GM18502 (cell line): Measurements from ENCODE around the gene TRAF3.
"Not testable (repeated sequence)": the region's sequence is repeated elsewhere in the genome, so short reads cannot be mapped to it uniquely, and the experiment has no call there.

Experiments
- ATAC-seq: cut with Tn5 transposase; IDR thresholded peaks from one replicate; pipeline ENCODE4 v1.9.1; 2021; ENCODE audit warnings: mild to moderate bottlenecking; ENCODE audit not compliant: unreplicated experiment, poor library complexity

The TRAF3 gene

DNA sequence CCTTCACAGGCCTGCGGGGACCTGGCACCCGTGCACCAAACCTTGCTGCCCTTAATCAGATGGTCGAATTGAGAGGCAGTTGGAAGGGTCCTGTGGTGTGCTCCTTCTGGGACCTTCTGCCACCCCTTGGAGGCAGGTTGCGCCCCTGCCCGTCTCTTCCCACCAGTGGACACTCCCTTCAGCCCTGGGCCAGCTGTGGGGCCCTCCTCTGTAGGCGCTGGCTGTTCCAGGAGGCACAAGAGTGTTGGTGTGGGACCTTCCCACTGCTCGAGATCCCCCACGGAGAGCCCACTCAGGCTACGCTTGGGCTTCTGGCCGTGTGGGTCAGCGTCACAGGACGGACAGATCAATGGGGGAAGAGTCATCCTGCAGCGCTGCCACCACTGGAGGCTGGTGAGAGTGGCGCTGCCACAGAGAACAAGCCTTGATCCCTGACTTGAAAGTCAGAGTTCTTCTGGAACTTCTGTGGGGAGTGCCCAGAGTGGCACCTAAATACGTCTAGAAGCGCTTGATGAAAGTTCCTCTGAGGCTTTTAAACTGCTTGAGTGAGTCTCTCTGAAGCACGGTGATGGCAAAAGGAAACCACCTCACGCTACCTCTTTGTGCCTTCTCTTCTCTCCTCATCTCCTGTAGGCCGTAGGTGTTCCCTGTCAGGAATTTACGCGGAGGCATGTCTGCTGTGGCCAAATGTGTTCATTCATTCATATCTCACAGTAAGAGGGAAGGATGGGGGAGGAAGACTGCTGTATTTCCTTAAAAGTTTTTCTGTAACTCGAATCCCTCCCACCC lies 48.3 kb downstream of the TRAF3 start:
- ATAC-seq: no peak

DNA sequence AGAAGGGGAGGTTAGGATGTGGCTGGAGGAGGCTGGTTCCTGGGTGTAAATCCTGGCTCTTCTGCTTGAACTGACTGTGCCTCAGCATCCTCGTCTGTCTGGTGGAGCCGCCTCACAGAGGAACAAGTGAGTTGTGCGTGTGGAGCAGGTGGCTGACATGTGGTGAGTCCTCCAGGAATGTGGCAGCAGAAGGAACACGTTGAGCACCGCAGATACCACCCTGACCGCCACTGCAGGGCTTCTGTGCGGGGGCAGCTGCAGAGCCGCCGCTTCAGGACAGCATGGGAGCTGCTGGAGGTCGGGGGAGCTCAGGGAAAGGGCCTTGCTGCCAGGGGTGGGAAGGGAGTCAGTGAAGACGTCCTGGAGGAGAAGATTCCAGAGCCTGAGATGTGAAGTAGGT lies 48.9 kb downstream of the TRAF3 start:
- no peak for ATAC-seq

DNA sequence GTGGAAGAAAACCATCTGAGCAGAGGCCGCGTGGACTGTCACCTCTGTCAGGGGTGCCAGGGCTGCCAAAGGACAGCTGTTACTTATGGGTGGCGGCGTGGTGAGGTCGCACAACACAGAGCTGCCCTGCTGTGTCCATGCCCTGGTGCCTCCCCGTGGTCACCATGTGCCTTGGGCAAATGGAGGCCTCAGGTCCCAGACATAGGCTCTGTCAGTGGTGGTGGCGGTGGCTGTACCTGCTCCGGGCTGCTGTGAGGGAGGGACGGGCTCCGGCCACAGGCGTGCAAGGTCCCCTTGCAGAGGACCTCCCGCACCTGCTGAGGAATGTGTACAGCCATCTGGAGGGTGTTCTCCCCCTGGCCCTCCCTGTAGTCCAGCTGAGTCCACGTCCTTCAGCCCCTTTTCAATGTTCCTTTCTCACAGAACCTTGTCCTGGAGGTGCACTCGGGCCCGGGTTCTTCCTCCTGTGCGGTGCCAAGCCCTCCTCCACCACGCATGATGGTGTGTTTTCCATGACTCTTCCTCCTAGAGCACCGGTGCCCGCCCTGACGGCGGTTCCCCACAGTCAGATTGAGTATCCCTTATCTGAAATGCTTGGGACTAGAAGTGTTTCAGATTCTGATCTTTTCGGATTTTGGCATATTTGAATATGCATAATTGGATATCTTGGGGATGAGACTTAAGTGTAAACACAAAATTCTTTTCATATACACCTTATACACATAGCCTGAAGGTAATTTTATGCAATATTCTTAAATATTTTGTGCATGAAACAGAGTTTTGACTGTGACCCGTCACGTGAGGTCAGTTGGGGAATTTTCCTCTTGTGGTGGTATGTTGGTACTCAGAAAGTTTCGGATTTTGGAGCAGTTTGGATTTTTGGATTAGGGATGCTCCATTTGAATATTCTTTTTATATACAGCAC lies 49.8 kb downstream of the TRAF3 start:
- no peak for ATAC-seq

DNA sequence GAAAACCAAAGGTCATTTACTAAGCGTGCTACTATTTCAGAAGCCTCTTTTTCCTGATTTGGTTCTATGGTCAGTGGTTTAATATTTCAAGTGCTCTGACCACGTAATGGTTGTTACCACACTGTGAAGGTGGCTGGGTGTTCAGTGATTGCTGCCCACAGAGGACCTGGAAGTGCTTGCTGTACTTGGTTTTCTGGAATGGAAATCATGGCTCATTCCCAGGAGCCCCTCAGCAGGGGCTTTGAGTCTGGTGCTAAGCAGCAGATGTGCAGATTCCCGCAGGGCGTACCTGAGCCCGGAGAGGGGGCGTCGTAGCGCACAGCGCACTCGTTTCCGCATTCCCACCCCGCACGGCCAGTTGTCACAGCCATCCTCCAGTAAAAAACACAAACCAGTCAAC lies 50.5 kb downstream of the TRAF3 start:
- no peak for ATAC-seq

DNA sequence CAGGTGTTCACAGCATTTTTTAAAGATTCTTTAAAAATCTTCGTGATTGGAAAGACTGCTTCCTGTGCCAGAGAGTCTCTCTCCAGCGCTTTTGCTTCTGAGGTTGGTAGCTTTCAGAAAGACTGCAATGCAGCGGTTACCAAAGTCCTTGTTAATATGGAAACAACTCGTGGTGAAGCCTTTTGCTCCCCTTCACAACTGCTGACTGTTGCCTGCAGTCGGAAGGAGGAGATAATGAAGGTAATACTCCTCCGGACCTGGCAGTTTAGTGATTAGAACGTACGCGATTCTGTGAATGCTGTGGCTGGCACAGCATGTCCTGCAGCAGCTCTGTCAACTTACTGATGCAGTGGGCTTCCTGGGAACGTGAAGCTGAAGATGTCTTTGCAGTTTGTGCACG lies 50.9 kb downstream of the TRAF3 start:
- ATAC-seq: no peak

DNA sequence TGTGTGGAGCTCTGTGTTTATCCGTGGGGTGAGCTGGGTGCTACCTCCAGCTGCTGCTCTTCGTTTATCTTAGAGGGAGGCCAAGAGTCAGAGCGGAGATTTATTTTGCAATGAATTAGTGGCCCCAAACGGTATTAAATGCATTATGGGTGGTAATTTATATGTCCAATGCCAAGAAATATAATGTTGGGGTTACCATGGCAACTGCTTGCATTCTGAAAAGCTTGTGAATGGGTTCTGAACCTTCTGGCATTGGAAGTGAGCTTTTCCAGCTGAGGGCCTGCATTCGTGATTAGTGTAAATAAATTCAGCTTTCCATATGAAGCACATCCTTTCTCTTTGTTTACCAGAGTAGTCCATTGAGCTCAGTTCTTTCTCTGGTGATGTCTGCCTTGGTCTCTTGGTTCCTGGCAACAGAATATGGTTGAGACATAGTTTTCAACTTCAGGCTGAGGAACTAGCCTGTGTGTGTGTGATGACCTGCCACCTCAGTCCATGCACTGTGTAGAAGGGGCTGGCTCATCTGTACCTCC lies 51.8 kb downstream of the TRAF3 start:
- no peak for ATAC-seq

DNA sequence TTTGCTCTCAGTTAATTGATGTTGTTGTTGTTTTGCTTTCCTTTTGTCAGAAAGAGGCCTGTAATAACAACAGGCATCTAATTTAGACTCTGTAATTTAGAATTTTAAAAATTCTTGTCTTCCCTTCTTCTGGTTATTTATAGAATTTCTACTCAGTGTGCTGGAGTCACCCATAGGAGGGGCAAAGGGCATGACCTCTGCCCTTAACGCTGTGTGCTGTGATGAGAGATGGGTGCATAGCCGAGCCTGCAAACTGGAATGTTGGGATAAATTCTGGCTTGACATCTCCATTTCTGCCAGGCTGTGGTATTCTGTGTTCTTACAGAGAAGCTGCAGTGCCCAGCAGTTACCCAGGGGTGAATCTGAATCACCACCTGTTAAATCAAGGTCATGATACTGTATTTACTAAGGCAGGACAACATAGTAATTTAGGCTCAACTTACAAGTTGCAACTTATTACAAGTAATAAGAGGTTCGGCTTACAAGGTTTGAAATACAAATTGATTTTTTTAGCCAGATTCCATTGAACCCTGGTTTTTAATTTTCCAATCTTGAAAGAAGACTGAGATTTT lies 53.3 kb downstream of the TRAF3 start:
- no peak for ATAC-seq

DNA sequence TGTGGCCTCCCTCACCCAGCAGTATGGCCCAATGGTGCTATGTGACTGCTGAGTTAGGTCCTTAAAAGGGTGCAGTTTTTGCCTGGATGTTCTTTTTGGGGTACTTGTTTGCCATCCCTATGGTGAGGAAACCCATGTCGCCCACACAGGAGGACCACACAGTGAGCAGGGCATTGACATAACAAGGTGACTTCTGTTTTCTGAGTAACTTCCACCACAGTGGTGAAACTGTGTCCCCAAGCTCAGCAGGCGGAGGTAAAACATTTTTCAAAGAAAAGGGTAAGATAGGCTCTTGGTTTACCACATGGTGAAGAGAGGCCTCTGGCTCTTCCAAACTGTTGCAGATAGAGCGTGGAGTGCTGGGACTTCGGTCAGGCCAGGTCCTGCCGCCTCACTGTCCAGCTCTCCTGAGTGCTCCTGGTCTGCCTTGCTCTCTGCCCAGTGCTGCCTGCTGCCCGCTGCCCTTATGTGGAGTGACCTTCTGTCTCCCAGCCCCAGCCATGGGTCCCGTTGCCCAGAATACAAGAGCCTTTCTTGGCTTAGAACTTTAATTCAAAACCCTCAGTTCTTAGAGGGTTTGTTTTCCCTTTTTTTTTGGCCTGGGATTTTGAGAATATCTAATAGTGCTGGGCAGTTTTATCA lies 54.0 kb downstream of the TRAF3 start:
- no peak for ATAC-seq

DNA sequence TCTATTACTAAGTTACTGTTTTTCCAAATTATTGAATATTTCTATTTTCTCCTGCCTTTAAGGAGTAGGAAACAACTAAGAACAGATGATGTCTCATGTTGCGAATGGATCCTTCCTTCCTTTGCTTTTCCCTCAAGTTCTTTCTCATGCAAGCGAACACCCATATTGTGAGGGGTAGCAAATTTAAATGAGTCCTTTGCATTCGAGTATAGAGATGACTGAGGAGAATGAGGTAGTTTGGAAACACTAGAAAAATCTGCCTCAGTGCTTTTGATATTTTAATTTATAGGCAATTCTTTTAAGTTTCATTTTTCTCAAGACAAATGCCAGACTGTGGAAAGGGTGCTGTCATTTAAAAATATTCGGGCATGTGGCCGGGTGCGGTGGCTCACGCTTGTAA lies 56.1 kb downstream of the TRAF3 start:
- ATAC-seq: no peak

DNA sequence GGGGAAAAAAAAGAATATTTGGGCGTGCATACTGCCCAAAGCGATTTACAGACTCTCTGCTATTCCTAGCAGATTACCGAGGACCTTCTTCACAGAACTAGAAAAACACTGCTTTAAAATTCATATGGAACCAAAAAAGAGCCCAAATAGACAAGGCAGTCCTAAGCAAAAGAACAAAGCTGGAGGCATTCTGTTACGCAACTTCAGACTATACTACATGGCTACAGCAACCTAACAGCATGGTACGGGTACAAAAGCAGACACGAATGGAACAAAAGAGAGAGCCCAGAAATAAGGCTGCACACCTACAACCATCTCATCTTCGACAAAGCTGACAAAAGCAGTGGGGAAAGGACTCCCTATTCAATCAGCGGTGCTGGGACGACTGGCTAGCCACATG lies 56.7 kb downstream of the TRAF3 start:
- ATAC-seq: no peak

DNA sequence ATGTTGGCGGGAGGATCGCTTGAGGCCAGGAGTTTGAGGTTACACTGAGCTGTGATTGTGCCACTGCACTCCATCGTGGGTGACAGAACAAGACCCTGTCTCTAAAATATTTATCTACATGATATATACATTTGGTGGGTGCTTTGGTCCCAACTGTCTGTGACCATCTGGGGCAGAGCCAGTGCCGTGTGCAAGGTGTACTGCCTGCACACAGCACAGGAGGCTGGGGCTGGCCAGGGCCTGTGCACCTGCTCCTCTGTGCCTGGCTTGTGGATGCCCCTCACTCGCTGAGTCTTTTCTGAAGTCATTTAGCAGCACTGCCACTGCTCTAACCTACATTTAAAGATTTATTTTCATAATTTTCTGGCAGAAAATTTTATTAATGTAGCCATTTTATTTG lies 58.7 kb downstream of the TRAF3 start:
- no peak for ATAC-seq

DNA sequence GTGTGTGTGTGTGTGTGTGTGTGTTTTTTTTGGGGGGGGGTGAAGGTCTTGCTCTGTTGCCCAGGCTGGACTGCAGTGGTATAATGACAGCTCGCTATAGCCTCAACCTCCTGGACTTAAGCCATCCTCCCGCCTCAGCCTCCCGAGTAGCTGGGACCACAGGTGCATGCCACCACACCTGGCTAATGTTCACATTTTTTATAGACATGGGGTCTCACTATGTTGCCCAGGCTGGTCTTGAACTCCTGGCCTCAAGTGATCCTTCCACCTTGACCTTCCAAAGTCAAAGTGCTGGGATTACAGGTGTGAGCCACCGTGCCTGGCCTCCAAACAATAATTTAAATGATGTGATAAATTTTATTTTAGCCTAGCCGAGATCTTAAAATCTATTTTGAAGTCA lies 59.9 kb downstream of the TRAF3 start:
- not testable (repeated sequence) for ATAC-seq

DNA sequence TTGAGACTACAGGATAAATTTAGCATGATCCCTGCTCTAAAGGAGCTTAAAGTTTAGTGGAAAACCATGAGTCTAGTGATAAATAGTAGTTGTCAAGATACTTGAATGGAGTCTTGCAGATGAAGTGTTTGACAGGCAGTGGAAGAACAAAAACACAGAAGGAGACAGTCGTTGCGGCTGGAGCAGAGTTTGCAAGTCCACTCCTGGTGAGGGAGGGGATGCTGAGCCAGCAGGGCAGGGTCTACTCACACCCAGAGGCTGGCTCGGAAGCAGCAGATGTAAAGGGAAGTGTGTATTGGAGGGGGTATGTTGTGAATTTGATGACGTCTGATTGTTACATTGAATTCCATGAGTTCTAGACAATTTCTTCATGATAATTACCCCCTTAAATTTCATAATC lies 61.3 kb downstream of the TRAF3 start:
- ATAC-seq: no peak

DNA sequence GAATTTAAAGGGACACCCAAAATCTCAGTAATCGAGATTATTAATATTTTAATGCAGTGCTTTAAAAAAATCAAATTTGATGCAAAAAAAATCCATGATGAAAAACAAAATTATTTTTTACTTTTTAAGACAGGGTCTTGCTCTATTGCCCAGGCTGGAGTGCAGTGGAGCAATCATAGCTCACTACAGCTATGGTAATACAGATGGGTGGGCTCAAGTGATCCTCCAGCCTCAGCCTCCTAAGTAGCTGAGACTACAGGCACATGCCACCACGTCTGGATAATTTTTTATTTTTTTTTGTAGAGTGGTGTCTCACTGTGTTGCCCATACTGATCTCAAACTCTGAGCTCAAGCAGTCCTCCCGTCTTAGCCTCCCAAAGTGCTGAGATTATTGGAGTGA lies 62.9 kb downstream of the TRAF3 start:
- ATAC-seq: no peak

DNA sequence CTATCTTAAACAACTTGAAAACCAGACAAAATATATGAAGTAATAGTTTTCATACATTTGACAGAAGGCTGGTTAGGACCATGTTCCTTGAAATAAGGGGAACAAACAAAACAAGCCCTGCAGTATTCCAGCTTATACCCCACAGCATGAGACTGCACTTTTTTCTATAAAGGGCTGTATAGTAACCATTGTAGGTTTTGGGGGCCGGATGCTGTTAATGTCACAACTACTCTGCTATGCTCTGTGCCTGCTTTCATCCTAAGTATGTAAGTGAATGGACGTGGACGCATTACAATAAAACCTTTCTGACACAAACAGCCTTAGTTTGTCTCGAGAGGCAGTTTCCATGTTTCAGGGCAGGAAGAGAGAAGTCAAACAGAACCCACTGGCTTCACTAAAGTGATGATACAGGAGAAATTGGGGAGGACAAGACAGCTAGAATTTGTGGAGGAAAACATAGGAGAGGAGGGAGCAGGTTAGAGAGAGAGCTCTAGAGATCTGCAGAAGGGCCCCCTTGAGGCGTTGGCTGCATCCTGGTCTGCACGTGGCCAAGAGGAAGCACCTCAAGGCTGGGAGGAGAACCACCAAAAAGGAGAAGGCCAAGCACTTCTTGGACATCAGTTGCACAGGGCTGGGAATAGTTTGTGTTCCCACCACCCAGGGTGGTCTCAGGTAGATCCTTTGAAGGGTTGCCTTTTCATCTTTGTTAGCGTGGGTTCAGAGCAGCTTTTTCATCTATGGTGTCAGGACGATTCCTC lies 63.7 kb downstream of the TRAF3 start:
- ATAC-seq: no peak

DNA sequence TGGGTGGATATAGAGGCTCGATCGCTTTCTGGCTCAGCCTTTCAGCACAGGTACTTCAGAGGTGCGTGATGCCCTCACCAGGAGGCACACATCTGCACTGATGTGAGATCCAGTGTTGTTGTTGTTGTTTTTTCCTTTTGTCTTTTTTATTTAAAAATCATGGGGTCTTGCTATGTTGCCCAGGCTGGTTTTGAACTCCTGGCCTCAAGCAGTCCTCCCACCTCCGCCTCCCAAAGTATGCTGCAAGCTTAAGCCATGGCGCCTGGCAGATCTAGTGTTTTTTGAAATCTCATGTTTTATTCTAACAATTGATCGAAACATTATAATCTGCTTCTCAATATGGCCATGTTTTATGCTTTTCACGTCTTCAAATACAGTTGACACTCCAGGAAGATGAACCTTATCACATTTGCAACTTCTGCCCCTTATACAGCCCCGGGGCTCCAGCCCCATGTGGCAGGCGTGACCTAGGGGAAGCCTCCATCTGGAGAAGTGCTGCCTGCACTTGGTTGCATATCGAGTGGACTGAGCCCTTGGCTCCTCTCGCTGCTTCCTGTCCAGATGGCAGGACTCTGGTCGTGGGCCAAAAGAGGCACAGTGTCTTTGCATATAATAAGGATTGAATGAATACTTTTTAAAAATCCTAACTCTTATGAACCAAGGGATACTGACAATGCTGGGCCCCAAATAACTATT lies 71.7 kb downstream of the TRAF3 start:
- ATAC-seq: no peak

DNA sequence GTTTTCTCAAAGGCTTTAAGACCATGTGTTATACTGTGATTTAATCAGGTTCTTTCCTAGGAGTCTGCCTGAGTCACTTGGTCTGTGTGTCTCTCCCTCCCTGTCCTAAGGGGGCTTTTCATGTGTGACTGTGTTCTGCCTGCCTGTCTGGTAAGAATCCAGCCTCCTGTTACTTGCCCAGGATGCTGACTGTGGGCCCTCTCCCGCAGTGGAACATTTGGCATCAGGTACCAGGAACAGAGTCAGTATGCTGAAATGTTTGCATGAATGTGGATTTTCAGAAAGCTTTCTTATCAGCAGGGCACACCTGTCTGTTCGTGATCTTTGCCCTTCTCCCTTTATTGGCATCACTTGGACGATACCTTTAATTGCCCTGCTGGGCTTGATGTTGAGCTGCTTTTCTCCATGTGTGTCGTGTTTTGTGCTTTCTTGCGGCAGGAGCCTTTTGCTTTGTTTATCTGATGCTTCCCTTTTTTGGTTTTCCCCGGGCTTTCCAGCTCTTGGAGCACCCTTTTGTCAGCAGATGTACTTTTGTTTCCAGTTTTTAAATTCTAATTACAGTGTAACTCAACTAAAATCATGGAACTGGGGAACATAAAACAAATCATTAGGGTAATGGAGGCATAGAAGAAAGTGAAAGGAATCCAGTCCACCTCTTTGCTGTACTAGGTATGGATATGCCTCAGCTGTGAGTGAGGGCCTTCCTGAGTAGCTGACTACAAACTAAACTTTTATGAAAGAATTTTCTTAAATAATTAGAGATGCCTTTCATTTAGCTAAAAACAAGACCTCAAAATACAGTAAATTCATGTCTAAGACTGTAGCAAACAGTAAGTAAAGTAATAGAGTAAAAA lies 72.5 kb downstream of the TRAF3 start:
- no peak for ATAC-seq

DNA sequence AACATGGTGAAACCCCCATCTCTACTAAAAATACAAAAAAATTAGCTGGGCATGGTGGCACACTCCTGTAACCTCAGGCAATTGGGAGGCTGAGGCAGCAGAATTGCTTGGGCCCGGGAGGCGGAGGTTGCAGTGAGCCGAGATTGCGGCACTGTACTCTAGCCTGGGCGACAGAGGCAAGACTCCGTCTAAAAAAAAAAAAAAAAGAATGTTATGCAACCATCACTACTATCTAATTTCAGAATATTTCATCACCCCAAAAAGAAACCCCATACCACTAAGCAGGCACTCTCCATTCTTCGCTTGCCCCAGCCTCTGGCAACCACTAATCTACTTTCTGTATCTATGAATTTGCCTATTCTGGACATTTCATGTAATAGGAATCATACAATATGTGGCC lies 76.4 kb downstream of the TRAF3 start:
- ATAC-seq: no peak
